NOMO-1 (cell line): ENCODE measurements around the gene ASTN1.

Experiments
- DNase-seq, 2 experiments: peaks; one replicate each; lab custom pipeline; 2025; ENCODE audit not compliant: unreplicated experiment in 2 of 2; lab: John Stamatoyannopoulos, UW

ASTN1 gene

DNA sequence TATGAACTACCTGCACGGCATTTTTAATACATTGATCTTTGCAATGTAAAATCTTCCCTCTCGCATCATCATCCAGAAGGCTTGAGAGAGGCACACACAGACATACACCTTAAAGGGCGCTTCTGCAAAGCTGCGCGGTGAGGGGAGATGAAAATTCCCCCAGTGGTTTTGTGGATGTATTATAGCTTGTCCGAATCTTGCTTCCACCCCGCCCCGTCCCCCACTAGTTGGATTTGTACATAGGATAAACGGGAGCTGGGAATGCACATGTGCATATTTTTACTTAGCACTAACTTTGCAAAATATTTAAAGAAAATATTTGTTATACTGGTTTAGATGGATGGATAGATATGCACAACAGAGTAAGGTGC lies 542 bp upstream of the ASTN1 start:
- DNase-seq = no peak

DNA sequence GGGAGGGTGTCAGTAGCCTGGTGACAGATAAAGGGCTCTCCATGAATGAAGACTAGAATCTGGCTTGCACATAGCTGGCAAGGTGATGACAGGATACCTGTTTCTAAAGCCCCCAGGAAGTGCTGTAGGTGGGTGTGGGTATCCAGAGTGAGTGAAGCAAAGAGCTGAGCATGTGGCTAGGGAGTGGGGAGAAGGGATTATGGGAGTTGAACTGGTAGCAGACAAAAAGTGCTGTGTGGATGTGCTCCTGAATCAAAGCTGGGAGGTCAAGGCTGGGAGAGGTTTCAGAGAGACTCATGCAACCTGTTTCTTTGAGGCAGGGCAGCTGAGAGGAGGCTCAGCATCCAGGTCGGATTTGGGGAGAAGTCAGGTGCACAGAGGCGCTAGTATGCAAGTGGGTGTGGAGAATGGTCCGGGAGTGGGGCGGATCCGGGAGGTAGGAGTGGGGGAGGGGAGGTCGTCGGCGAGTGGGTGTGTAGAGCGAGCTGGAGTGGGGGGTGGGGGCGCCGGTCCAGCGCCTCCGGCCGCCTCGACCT lies 600 bp downstream of the ASTN1 start:
- DNase-seq = no peak

DNA sequence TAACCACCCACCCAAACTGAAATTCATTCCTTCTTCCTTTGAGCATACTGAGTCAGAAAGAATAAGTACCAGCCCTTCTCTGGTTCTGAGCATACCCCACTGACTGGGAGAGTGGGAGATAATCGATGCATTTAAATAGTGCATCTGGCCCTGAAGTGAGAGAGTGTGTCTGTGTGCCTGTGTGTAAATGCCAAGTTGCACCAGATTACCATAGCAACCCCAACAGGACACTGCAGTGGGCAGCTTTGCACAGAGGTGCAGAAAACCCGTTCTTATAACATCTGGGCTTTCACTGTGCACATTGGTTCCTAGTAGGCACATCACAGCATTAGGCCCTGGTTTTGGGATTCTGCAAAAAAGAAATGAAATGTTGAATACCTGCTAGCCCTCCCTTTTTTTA lies 2.3 kb downstream of the ASTN1 start:
- no peak for DNase-seq

DNA sequence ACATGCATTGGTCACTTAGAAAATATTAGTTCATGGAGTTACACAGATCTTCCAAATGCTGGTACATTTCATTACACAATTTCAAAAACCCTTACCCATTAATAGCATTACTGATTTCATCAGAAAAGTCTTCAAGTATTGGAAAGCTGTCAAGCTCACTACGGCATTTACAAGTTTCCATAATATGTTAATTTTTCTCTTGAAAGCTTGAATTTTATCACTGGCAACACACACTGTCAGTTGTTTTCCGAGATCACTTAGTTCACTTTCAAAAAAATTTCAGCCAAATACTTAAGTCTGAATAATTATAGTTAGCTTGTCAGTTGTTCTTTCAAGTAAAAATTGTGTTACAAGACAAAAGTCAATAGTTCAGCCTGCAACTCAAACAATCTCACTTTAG lies 18.0 kb downstream of the ASTN1 start:
- no peak for DNase-seq

DNA sequence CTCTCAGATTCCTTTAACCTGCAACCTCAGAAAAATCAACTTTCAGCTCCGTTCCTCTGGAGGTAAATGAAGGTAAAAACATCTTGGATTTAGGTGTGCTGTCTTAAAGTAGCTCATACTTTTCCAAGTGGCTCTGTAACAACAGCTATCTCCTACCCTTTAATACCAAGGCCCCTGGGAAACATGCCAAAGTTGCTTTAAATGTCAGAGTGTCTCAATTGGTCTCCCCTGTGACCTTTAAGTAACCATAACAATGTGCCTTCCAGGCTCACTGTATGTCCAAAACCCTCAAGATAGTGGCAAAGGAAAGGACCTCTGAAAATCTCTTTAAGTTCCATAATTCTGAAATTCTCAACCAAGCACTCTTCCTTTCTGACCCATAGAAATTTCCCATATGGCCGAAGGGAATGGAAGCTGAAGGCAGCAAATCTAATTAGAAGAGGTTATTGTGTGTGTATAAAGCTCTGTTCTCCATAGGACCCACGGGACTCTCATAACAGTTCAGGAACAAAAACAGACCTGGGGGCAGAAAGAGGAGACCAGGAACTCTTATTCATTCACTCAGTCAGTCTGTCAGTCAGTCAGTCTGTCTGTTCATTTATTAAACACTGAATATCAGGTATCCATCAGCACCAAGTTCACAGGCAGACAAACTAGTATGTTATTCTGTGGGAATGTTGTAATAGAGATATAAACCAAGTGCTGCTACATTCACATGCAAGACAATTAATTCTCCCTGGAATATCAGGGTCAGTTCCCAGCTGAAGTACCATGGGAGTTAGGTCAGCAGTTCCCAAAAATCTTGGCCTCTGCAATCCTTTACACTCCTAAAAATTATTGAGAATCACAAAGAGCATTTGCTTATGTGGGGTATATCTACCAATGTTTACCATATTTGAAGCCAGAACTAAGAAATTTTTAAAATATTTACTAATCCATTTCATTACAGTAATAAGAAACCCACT lies 19.1 kb downstream of the ASTN1 start:
- DNase-seq = no peak

DNA sequence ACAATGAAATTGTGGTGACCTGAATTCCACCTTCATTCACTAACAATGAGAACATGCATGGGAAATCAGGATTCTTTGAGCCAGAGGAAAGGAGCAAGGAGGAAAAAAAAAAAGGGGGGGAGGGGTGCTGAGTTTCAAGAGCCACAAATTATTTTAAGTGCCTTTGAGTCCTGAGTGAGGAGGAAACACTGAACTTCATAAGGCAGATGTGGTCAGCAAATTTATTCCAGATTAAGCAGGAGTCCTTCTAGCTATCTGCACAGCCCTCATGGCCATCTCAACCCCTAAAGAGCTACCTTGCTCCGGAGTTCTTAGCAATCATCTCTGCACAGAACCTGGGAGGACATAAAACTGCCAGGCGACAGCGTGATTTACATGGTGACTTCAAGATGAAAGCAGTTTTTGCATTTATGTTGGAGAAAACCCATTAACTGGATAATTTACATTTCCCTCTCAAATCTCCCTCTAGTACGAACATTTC lies 21.7 kb downstream of the ASTN1 start:
- DNase-seq = no peak

DNA sequence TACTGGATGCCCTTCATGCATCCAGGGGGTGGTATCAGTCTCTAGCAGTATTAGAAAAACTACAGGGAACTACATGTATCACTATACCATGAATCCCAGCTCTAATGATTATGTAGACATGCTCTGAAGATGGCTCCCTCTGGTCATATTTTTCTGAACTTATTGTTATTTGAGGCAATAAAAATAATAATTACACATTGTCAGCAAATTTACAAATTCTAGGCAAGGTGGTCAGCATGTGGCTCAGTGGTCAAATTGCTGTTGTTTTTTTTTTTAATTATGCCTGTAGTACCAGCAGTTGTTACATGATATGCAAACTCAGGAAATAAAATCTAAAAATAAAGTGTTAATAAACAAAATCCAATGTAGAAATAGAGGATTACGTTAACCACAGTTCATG lies 22.5 kb downstream of the ASTN1 start:
- no peak for DNase-seq

DNA sequence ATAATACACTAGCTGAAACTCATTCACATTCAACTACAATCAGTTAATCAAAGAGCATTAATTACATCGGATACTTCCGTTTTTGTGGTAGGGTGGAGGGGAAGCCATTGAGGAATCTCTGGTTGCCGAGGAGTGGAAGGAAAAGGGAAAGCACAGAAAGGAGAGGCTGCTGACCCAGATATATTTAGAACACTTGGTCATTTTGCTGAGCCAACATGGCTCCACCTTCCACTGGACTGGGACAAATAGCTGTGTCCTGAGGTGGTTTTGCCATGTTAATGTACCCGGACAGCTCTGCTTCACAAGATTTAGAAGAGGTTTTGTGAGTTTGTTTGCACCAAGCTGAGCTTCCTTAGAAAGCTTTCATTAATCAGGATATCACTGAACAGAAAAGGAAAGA lies 26.2 kb downstream of the ASTN1 start:
- no peak for DNase-seq

DNA sequence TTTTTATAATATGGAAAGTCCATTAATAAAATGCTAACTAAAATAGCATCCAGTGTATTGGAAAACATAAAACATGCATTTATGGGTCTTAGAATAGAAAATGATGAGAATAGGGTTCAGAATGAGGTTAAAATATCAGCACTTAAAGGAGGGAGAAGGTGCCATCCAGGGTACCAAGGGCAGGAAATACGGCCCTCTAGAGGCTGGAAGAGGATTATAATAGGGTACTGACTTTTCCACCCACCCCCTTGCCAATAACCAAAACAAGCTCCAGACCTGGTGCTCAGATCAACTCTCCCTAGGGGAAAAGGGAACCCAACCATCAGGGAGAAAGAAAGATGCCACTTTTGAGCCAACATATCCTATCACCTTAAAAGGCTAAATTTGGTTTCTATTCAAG lies 26.7 kb downstream of the ASTN1 start:
- no peak for DNase-seq

DNA sequence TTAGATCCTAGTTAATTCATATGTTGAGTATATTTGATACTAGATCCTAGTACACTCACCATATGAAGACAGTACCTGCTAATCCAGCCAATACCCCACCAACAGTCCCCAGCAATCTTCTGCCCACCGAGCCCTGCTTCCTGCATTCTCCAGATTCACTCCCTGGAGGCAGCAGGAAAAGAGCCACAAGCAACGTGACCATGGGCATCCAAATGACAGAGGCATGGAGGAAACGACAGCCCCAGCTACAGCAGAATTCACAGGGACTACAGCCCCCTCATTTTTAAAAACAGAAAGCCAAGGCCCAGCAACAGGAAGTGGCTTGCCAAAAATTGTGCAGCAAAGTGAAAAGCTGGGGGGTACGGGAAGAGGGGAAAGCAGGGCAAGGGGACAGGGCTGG lies 29.3 kb downstream of the ASTN1 start:
- DNase-seq = no peak

DNA sequence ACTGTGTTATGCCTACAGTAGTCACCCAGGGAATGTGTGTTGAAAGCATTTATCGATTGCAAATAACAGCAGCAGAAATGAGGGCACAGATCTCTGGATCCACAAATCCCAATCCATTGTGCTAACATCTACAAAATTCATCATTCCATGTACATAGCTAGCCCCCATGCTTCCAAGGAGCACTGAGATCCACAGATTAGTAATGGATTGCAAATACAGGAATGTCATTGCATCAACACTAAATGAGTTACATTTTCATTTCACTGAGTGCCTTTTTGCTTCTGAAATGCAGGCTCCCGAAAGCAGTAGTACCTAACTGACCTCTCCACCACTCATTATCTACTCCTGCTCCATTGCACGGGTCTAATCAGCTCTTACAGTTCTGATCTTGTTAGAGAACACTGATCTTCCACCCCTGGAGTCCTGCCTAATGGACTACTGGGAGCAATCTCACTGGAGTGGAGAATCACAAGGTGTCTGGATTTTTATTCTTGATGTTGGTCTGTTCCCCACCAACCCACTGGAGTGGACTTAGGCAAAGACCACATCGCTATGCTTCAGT lies 30.5 kb downstream of the ASTN1 start:
- DNase-seq = no peak

DNA sequence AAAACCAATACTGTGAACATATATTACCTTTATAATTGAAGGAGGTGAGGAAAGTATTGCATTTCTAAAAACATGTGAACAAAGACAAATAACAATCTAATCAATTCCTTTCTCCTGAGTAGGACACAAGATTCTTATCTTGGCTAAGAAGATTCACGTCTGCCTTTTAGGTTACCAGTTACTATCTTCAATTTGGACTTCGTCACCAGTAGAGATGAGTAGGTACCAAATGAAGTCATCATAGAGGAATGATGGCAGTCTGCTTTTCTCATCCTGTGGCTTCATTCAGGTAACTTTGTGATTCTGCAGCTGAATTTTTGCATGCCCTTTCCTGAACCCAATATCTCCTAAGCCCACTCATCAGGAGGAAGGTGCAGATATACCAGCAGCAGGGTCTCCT lies 32.4 kb downstream of the ASTN1 start:
- no peak for DNase-seq

DNA sequence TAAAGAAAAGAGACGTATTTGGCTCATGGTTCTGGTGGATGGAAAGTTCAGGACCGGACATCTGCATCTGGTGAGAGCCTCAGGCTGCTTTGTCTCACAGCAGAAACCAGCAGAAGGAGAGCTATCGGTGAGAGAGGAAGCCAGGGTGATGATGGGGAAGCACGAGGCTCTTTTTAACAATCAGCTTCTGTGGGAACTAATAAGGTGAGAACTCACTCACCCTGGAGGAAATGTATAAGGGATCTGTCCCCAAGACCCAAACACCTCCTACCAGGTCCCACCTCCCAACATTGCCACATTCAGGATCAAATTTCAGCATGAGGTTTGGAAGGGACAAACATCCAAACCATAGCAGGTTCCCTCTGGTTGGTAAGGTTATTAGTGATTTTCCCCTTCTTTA lies 32.8 kb downstream of the ASTN1 start:
- DNase-seq = no peak

DNA sequence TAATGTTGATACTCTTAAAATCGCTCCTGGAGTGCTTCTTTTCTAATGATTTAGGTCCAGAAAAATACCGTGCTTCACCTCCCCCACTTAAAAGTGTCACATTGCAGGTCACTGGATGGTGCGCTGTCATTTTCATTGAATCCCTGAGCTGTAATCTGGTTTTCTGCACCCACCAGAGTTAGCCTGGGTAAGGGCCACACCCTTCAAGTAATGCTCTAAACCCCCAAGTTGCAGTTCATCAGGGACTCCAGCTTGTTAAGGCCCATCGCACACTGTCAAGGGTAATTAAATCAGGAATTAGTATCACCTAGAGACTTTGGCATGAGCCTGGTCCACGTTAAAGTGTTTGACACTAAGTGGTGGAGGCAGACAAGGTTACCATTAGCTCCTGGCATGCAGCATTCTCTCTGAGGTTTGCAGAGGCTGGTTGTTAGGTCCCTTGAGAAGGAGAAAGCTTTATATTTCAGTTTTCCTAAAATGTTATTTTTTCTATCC lies 34.0 kb downstream of the ASTN1 start:
- no peak for DNase-seq

DNA sequence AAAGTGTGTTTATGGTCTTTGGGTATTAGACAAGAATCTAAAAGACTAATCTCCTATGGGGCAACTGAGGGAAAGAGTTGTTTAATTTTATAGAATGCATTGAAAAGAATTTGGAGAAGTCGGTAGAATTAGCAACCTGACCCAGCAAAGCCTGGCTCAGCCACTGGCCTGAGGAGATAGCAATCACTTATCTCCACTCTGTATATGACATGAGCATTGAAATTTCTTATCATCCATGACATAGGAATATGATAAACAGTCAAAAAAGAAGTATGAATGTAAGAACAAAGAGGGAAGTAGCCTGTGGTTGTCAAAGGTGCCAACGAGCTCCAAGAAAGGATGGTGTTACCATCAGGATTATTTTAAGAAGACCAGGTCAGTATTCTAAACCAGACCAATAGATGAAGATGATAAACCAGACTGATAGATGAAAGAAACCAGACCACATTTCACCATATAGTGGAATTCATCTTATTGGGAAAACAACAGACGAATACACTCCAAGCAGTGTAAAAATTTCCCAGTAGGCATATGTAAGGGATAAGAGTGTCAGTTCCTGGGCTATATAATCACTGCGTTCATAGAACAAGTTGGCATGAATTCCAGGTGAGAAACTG lies 35.7 kb downstream of the ASTN1 start:
- no peak for DNase-seq

DNA sequence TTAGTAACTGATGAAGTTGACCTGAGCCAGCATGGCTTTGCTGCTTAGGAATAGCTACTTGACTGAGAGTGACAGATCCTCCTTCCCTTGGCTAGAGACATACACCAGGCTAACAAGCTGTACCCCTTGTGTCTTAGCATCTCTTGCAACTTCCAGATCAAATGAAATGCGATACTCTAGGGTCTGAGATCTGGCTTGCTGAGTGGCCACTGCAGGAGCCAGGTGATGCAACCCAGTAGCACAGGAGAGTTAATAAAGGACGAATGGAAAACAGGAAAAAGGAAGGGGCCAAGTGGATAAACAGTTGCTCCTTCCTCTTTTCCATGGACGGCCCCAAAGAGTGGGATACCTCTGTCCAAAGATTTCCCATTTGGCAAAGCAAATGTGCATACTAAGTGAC lies 38.2 kb downstream of the ASTN1 start:
- DNase-seq = no peak

DNA sequence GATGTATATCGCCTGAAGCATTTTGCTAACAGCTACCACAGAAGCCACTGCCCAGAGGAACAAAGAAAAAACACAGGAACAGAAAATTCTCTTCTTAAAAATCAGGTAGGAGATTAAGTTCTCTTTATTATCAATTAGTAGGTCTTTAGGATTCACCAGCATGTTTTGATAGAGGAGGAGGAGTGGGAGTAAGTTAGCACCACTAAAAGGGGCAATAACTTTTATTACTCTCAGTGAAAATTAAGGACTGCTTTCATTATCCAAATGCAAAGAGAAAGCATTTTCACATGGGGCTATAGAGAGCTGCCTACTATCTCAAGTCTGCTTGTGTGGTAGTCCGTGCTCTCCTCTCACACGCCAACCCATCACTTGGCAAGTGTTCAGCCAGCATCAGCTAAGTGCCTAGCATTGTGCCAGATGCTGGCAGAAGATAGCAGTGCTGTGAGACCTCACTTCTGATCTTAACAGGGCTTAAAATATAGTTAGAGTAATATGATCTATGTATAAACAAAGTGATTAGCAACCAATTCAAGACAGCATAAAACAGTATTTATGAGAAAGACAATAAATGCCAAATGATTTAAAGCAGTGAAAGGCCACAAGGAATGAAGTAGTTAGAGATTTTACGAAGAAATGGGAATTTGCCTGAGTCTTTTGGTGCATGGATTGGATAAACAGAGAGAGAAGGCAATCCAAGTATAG lies 39.8 kb downstream of the ASTN1 start:
- no peak for DNase-seq

DNA sequence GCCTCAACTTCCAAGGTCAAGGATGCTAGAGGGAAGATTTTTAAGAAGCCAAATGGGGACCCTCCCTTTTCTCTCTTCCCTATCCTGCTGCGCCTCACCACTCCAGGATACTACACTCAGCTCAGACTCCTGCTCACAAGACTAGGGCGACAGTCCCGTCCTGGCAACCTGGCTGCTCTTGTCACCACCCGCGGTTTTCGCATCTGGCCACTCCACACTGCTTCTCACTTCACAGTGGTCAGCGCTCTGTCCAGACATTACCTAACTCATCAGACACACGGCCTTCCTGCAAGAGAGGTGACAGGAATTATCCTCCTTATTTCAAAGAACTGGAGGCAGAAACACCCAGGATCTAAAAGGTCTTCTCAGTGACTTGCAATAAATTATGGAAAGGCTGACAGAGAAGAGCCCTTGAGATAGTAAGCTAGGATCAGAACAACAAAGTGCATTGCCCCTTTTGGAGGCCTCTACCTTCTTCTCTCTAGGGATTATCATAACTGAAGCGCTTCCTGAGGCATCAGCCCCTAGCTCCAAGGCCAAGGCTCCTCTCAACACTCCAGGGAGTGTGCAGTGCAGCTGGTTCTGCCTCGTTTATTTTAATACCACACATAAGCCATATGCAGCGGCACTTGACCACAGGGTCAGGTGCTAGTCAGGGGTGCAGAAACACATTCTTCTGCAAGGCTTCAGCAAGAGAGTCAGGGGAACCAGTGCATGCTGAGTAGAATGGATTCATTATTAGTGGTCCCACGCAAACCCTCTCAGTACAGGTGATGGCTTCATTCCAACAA lies 41.9 kb downstream of the ASTN1 start:
- DNase-seq = no peak

DNA sequence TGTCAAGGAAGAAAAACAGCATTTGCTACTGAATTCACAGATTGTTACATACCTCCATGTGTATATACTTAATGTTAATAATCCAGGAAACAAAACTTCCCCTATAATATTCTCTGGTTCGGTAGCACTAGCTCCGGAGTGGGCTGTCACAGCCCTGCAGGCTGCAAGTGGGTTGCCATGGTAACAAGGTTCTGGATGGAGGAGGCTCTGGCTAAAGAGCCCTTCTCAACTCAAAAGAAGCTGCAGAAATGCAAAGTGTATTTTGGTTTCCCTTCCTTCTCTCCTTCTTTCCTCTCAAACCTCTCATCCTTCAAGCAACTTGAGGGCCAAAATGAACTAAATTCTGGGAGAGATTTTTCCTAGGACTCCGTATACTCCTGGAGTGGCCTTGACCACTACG lies 45.2 kb downstream of the ASTN1 start:
- DNase-seq = no peak

DNA sequence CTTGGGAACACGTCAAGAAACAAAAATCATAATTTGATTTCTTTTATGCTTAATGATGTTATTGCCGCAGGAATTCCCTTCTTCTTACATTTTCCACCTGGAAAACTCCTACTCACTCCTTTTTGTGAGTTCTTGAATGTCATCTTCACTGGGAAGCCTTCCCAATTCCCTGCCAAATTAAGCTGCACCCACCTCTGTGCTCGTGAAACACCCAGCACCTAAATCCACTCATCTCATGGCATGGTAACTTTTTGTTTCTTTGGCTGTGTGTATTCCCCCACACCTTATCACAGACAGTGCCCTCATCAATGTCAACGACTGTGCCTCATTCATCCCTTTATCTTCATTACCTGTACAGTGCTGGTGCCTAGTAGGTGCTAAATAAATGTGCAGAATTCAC lies 45.6 kb downstream of the ASTN1 start:
- DNase-seq = no peak
